ENCODE results near the gene COX20. TPM values are rescaled to one million over a fixed set of nuclear protein-coding genes. Genes with fewer than 3 reads are reported as not detected.

COX20 gene
- total RNA-seq, 1 experiment from 2014 or later, result 50.0 TPM

DNA sequence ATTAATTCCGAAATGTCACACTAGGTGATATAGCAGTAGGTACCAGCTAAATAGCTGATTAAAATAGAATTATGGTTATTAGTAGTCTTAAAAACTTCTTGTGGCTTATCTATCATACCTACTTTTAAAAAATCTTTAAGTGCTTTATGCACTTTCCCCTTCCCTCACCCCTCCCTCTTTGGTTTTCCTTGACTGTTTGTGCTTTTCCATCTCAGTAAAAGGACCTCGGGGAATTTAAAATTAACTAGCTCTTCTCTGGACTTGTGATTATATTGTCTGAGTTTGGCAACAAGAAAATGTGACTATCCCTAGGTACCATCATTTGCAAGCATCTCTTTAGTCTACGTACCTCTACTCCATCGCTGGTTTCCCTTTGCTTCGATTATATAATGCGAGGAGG is 11.2 kb downstream of the COX20 start:
- Histone ChIP-seq H3K9me3 (ENCODE audit: low read length) (no peaks in the 10 kb centered on the region), H3K4me3 (ENCODE audit: low read length) (no peak overlapping the region), H3F3A (ENCODE audit: low read length, unreplicated experiment) (peaks cover 14% of the 10 kb centered on the region), H3K79me2 (ENCODE audit: low read length) (peaks cover 27% of the 10 kb centered on the region), H3K4me2 (ENCODE audit: low read length) (no peak overlapping the region), H3K9ac (ENCODE audit: low read length) (no peak overlapping the region), H3K27ac (ENCODE audit: low read length) (no peak overlapping the region), H3K9me2 (replicated peaks; ENCODE audit: low read length) (no peaks in the 10 kb centered on the region), H3K36me3 (ENCODE audit: low read depth, low read length) (peaks cover 92% of the 10 kb centered on the region), H3K27me3 (ENCODE audit: low read length) (no peaks in the 10 kb centered on the region), H2AFZ (ENCODE audit: low read length) (no peak overlapping the region), H3K4me1 (ENCODE audit: insufficient read depth, low read length) (no peaks in the 10 kb centered on the region), H4K20me1 (ENCODE audit: low read length) (peaks cover 17% of the 10 kb centered on the region; the same call in 1 of the 2 replicates)
- TF ChIP-seq EZH2phosphoT487 (IDR thresholded peaks at IDR 0.05; ENCODE audit: borderline replicate concordance, low read length) (no peak), CTCF (conservative IDR thresholded peaks at IDR 0.05; ENCODE audit: low read depth, low read length) (no peak), EZH2 (IDR thresholded peaks at IDR 0.05; ENCODE audit: low read length, unreplicated experiment) (no peak)
- ATAC-seq (no peak), DNase-seq (no peak)
- BruUV-seq (replicated peaks), result no TSS peak
- ChIA-PET CTCF (no interaction called here), POLR2A (ENCODE audit: unreplicated experiment) (interaction anchor here (0.6 kb wide), 1 partner anchor 167 kb away, joined by 4 read pairs; no protein-coding TSS in a partner anchor)
- intact Hi-C loops (cut with micrococcal nuclease), result no loop called here

GRCh38 chr1:244849189-244849866 is 13.9 kb downstream of the COX20 start:
- TF ChIP-seq EZH2 (IDR thresholded peaks at IDR 0.05; ENCODE audit: low read length, unreplicated experiment) (no peak), EZH2phosphoT487 (IDR thresholded peaks at IDR 0.05; ENCODE audit: borderline replicate concordance, low read length) (no peak), CTCF (conservative IDR thresholded peaks at IDR 0.05; ENCODE audit: low read depth, low read length) (no peak)
- BruUV-seq (replicated peaks), result no TSS peak
- H3K36me3 ChIP-seq (ENCODE audit: low read depth, low read length), result peaks cover 93% of the 10 kb centered on the region
- CTCF ChIA-PET, result no interaction called here
- H3F3A ChIP-seq (ENCODE audit: low read length, unreplicated experiment), result peaks cover 4% of the 10 kb centered on the region
- DNase-seq, result no peak
- H2AFZ ChIP-seq (ENCODE audit: low read length), result no peak overlapping the region
- H3K4me3 ChIP-seq (ENCODE audit: low read length), result no peak overlapping the region
- no peaks in the 10 kb centered on the region for H3K27me3 ChIP-seq (ENCODE audit: low read length)
- no peak for ATAC-seq
- peaks cover 29% of the 10 kb centered on the region for H3K79me2 ChIP-seq (ENCODE audit: low read length)
- intact Hi-C loops (cut with micrococcal nuclease), result no loop called here
- no peak overlapping the region for H3K27ac ChIP-seq (ENCODE audit: low read length)
- H3K4me1 ChIP-seq (ENCODE audit: insufficient read depth, low read length), result no peaks in the 10 kb centered on the region
- H3K9me2 ChIP-seq (replicated peaks; ENCODE audit: low read length), result no peaks in the 10 kb centered on the region
- H3K9ac ChIP-seq (ENCODE audit: low read length), result no peak overlapping the region
- peaks cover 24% of the 10 kb centered on the region for H4K20me1 ChIP-seq (ENCODE audit: low read length)
- H3K9me3 ChIP-seq (ENCODE audit: low read length), result no peaks in the 10 kb centered on the region
- no peak overlapping the region for H3K4me2 ChIP-seq (ENCODE audit: low read length)
- POLR2A ChIA-PET (ENCODE audit: unreplicated experiment), result no interaction called here

DNA sequence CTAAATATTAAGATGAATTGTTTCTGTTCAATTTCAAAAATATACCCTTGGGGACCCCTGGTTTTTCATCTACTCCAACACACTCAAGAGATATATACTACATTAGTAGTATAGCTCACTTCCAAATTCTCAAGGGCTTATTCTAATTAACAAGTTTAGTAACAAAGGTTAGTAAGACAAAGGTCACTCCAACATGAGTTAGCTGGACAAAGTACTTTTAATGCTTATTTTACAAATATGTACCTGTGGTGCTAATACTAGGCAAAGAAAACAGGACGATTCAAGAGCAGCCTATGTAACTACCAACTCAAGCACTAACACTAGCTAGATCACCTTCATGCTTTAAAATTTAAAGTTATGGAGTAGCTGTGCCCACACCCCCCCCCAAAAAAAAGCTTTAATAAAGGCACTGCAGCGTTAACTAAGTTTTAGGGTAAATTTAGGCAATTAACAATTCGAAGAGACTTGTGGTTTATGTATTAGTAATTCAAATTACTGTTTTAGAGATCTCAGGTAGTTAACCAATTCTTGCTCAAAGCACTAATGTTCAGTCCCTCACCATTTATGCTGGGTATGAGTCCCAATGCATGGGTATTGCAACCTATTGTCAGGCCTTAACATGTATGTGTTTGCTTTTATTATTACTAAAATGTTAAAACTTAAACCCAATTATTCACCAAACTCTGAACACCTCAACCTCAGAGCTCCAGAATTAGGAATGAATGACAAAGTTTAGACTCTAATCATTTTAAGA is 14.8 kb downstream of the COX20 start:
- Histone ChIP-seq H3K9me3 (ENCODE audit: low read length) (no peaks in the 10 kb centered on the region), H3K4me2 (ENCODE audit: low read length) (no peak overlapping the region), H3K4me1 (ENCODE audit: insufficient read depth, low read length) (no peaks in the 10 kb centered on the region), H3K9ac (ENCODE audit: low read length) (no peak overlapping the region), H3K4me3 (ENCODE audit: low read length) (no peak overlapping the region), H4K20me1 (ENCODE audit: low read length) (peaks cover 29% of the 10 kb centered on the region), H2AFZ (ENCODE audit: low read length) (no peak overlapping the region), H3K9me2 (replicated peaks; ENCODE audit: low read length) (no peaks in the 10 kb centered on the region), H3K27ac (ENCODE audit: low read length) (no peak overlapping the region), H3F3A (ENCODE audit: low read length, unreplicated experiment) (peaks cover 4% of the 10 kb centered on the region), H3K36me3 (ENCODE audit: low read depth, low read length) (peaks cover 94% of the 10 kb centered on the region), H3K27me3 (ENCODE audit: low read length) (no peaks in the 10 kb centered on the region), H3K79me2 (ENCODE audit: low read length) (peaks cover 36% of the 10 kb centered on the region)
- TF ChIP-seq EZH2 (IDR thresholded peaks at IDR 0.05; ENCODE audit: low read length, unreplicated experiment) (no peak), EZH2phosphoT487 (IDR thresholded peaks at IDR 0.05; ENCODE audit: borderline replicate concordance, low read length) (no peak), CTCF (conservative IDR thresholded peaks at IDR 0.05; ENCODE audit: low read depth, low read length) (no peak)
- DNase-seq, result no peak
- CTCF ChIA-PET, result no interaction called here
- POLR2A ChIA-PET (ENCODE audit: unreplicated experiment), result interaction anchor here (0.7 kb wide), 1 partner anchor 49 kb away, joined by 7 read pairs; no protein-coding TSS in a partner anchor
- BruUV-seq (replicated peaks), result no TSS peak
- intact Hi-C loops (cut with micrococcal nuclease), result no loop called here
- ATAC-seq, result no peak

Measured in PC-3 (cell line).